Upper lobe of left lung (tissue), 6 donors: Measurements from ENCODE around the gene ICE1. TPM values are rescaled to one million over a fixed set of nuclear protein-coding genes. Genes with fewer than 3 reads are reported as not detected.
"Not testable (repeated sequence)": the region's sequence is repeated elsewhere in the genome, so short reads cannot be mapped to it uniquely, and the experiment has no call there.

Experiments used
- ATAC-seq, 2 donors: fragments of 200-7000 bp; cut with Tn5 transposase; one replicate each; pipeline ENCODE4 v1.9.1; 2022; ENCODE audit warnings: mild to moderate bottlenecking in 2 of 2, moderate library complexity in 2 of 2; ENCODE audit not compliant: low FRiP score in 2 of 2
- DNase-seq, 2 donors: peaks; one replicate each; pipeline ENCODE4 v3.0.0-alpha.2; 2019 to 2020
- H3K27ac ChIP-seq, 4 donors: fragments of 200-600 bp; sonication (generic); one replicate each; pipeline ENCODE4 v1.5.1; 2016 to 2019
- H3K27me3 ChIP-seq, 4 donors: fragments of 200-600 bp; sonication (generic); one replicate each; pipeline ENCODE4 v1.5.1; 2017 to 2019
- H3K36me3 ChIP-seq, 4 donors: fragments of 200-600 bp; sonication (generic); one replicate each; pipeline ENCODE4 v1.5.1; 2016 to 2019
- H3K4me1 ChIP-seq, 4 donors: fragments of 200-600 bp; sonication (generic); one replicate each; pipeline ENCODE4 v1.5.1; 2018 to 2019
- H3K4me3 ChIP-seq, 4 donors: fragments of 200-600 bp; sonication (generic); one replicate each; pipeline ENCODE4 v1.5.1; 2017 to 2019; ENCODE audit warnings: mild to moderate bottlenecking in 2 of 4, moderate library complexity in 1 of 4
- H3K9me3 ChIP-seq, 4 donors: fragments of 200-600 bp; sonication (generic); one replicate each; pipeline ENCODE4 v1.5.1; 2018 to 2019
- CTCF ChIP-seq, 6 experiments: fragments of 450-650 bp in 4 of 6; fragments of 200-600 bp in 2 of 6; sonication (generic) in 2 of 6; IDR thresholded peaks; one replicate each; pipeline ENCODE4 v1.5.1; 2016 to 2019; ENCODE audit warnings: antibody characterized with exemption in 6 of 6
- EP300 ChIP-seq, 4 donors: sonication (generic); formaldehyde crosslinking; IDR thresholded peaks; one replicate each; pipeline ENCODE4 v1.5.1; 2017; ENCODE audit warnings: antibody characterized with exemption in 4 of 4, control low read depth in 2 of 4
- POLR2A ChIP-seq, 4 donors: fragments of 450-650 bp; IDR thresholded peaks; one replicate each; pipeline ENCODE4 v1.5.1; 2016 to 2017; ENCODE audit warnings: antibody characterized with exemption in 4 of 4, mild to moderate bottlenecking in 2 of 4
- POLR2AphosphoS5 ChIP-seq, 2 donors: sonication (generic); formaldehyde crosslinking; IDR thresholded peaks; one replicate each; pipeline ENCODE4 v1.5.1; 2017; ENCODE audit warnings: antibody characterized with exemption in 2 of 2
- WGBS, 2 donors: methylation state at CpG; one replicate each; pipeline ENCODE4 v1.1.5; 2017 to 2018; 5-methylcytosine and 5-hydroxymethylcytosine counted together
- total RNA-seq, 6 donors: library from RNA; depleted of rRNA in 4 of 6; stranded (reverse); fragments of >200 nt in 4 of 6; gene quantifications; one replicate each; pipeline versions ENCODE4 v1.1.0 to v1.2.1, GENCODE V29; 2016 to 2021
- donor health status: DM: no; HTN: no; CAD: no; lungs with moderate emphysema.
- donor health status: DM: no; HTN: yes; CAD: no; lungs with severe emphysema.

The ICE1 gene
- total RNA-seq, 6 donors from 2014 or later, result 15.8 to 40.5 (median 25.0) TPM

- Histone ChIP-seq H3K4me1 (no peaks in the 10 kb centered on the region), H3K27ac (no peak overlapping the region), H3K36me3 (peaks cover 0 to 74% (median 21%) of the 10 kb centered on the region in 4 donors), H3K27me3 (no peaks in the 10 kb centered on the region), H3K9me3 (no peaks in the 10 kb centered on the region), H3K4me3 (no peak overlapping the region)
- no peak for TF ChIP-seq EP300 (IDR thresholded peaks at IDR 0.05)
- TF ChIP-seq POLR2AphosphoS5 (IDR thresholded peaks at IDR 0.05), result no peak
- TF ChIP-seq POLR2A (IDR thresholded peaks at IDR 0.05), result no peak
- no peak for TF ChIP-seq CTCF (IDR thresholded peaks at IDR 0.05)
- DNase-seq (no peak), ATAC-seq (no peak)
Measured at GRCh38 chr5:5470933-5471332, 48.5 kb downstream of the ICE1 start.

GRCh38 chr5:5473226-5473625, 50.7 kb downstream of the ICE1 start:
- H3K27me3 ChIP-seq, result no peaks in the 10 kb centered on the region
- peaks cover 2 to 74% (median 25%) of the 10 kb centered on the region in 4 donors for H3K36me3 ChIP-seq
- WGBS, 2 donors, result 98 to 100% methylated on average over 2 of the region's 2 CpGs
- H3K27ac ChIP-seq, result no peak overlapping the region
- H3K4me1 ChIP-seq, result no peaks in the 10 kb centered on the region
- H3K9me3 ChIP-seq, result no peaks in the 10 kb centered on the region
- no peak overlapping the region for H3K4me3 ChIP-seq
- no peak for DNase-seq
- TF ChIP-seq POLR2AphosphoS5 (IDR thresholded peaks at IDR 0.05), result no peak
- TF ChIP-seq POLR2A (IDR thresholded peaks at IDR 0.05), result no peak
- no peak for TF ChIP-seq CTCF (IDR thresholded peaks at IDR 0.05)
- TF ChIP-seq EP300 (IDR thresholded peaks at IDR 0.05), result no peak
- ATAC-seq, result no peak

GRCh38 chr5:5474961-5475360, 52.5 kb downstream of the ICE1 start:
- H3K27me3 ChIP-seq, result no peaks in the 10 kb centered on the region
- H3K36me3 ChIP-seq, result peaks cover 2 to 63% (median 23%) of the 10 kb centered on the region in 4 donors
- no peaks in the 10 kb centered on the region for H3K9me3 ChIP-seq
- DNase-seq (no peak), ATAC-seq (no peak)
- no peak overlapping the region for H3K27ac ChIP-seq
- no peaks in the 10 kb centered on the region for H3K4me1 ChIP-seq
- TF ChIP-seq EP300 (IDR thresholded peaks at IDR 0.05) (no peak), POLR2AphosphoS5 (IDR thresholded peaks at IDR 0.05) (no peak), POLR2A (IDR thresholded peaks at IDR 0.05) (no peak)
- 78 to 94% methylated on average over 1 to 5 of the region's 5 CpGs for WGBS, 2 donors
- H3K4me3 ChIP-seq, result no peak overlapping the region

GRCh38 chr5:5475975-5476374, 53.5 kb downstream of the ICE1 start:
- no peaks in the 10 kb centered on the region for H3K27me3 ChIP-seq
- WGBS, 2 donors, result 97 to 98% methylated on average over 2 of the region's 2 CpGs
- DNase-seq (no peak), ATAC-seq (no peak)
- H3K4me1 ChIP-seq, result no peaks in the 10 kb centered on the region
- H3K4me3 ChIP-seq, result no peak overlapping the region
- H3K27ac ChIP-seq, result no peak overlapping the region
- H3K36me3 ChIP-seq, result peaks cover 2 to 64% (median 21%) of the 10 kb centered on the region in 4 donors
- no peak for TF ChIP-seq POLR2A (IDR thresholded peaks at IDR 0.05)
- no peak for TF ChIP-seq EP300 (IDR thresholded peaks at IDR 0.05)
- TF ChIP-seq POLR2AphosphoS5 (IDR thresholded peaks at IDR 0.05), result no peak
- TF ChIP-seq CTCF (IDR thresholded peaks at IDR 0.05), result no peak
- no peaks in the 10 kb centered on the region for H3K9me3 ChIP-seq

- not testable (repeated sequence) for ATAC-seq, H3K27me3 ChIP-seq, H3K9me3 ChIP-seq, H3K4me1 ChIP-seq, DNase-seq, H3K4me3 ChIP-seq, H3K27ac ChIP-seq
- 82 to 100% methylated on average over 1 of the region's 1 CpG for WGBS, 2 donors
- peaks cover 2 to 54% (median 21%) of the 10 kb centered on the region in 4 donors for H3K36me3 ChIP-seq
Measured at GRCh38 chr5:5479578-5479977, 57.1 kb downstream of the ICE1 start.

GRCh38 chr5:5480481-5481111, 58.1 kb downstream of the ICE1 start:
- Histone ChIP-seq H3K4me1 (no peaks in the 10 kb centered on the region), H3K27me3 (no peaks in the 10 kb centered on the region), H3K27ac (no peak overlapping the region), H3K9me3 (no peaks in the 10 kb centered on the region), H3K36me3 (peaks cover 2 to 44% (median 15%) of the 10 kb centered on the region in 4 donors), H3K4me3 (no peak overlapping the region)
- TF ChIP-seq EP300 (IDR thresholded peaks at IDR 0.05) (no peak), POLR2AphosphoS5 (IDR thresholded peaks at IDR 0.05) (no peak), CTCF (IDR thresholded peaks at IDR 0.05) (no peak), POLR2A (IDR thresholded peaks at IDR 0.05) (no peak)
- WGBS, 2 donors, result 86 to 90% methylated on average over 8 of the region's 8 CpGs
- no peak for DNase-seq
- no peak for ATAC-seq
